H1 (cell line): ENCODE data around the gene BET1L.
"Not testable (repeated sequence)": the region's sequence is repeated elsewhere in the genome, so short reads cannot be mapped to it uniquely, and the experiment has no call there.

ENCODE experiments used
- ATF3 ChIP-seq: IDR thresholded peaks from 2 replicates; pipeline ENCODE4 v1.6.1; 2011; ENCODE audit warnings: low read depth, mild to moderate bottlenecking, low read length; ENCODE audit not compliant: insufficient read depth
- BACH1 ChIP-seq: IDR thresholded peaks from 2 replicates; pipeline ENCODE4 v1.6.1; 2012; ENCODE audit warnings: low read length, improper control_type of control experiment
- CREB1 ChIP-seq: IDR thresholded peaks from 2 replicates; pipeline ENCODE4 v1.6.1; 2012; ENCODE audit warnings: inconsistent platforms
- EP300 ChIP-seq, 2 experiments: IDR thresholded peaks; 1 replicate in 1 of 2; 2 replicates in 1 of 2; pipeline ENCODE4 v1.6.1; 2011 to 2012; ENCODE audit warnings: low read depth in 2 of 2, low read length in 2 of 2, mild to moderate bottlenecking in 2 of 2, borderline replicate concordance in 1 of 2, inconsistent platforms in 1 of 2, moderate library complexity in 1 of 2
- EZH2 ChIP-seq: fragments of 200-600 bp; sonication (generic); IDR thresholded peaks from 2 replicates; pipeline ENCODE4 v1.7.1; 2012; ENCODE audit warnings: low read depth, mild to moderate bottlenecking, moderate library complexity, low read length, inconsistent platforms; ENCODE audit not compliant: severe bottlenecking
- GABPA ChIP-seq: IDR thresholded peaks from 2 replicates; pipeline ENCODE4 v1.6.1; 2011; ENCODE audit warnings: mild to moderate bottlenecking, low read length, moderate library complexity, borderline replicate concordance; ENCODE audit not compliant: insufficient read depth
- JUN ChIP-seq: IDR thresholded peaks from 2 replicates; pipeline ENCODE4 v1.6.1; 2011; ENCODE audit warnings: low read depth, mild to moderate bottlenecking, improper control_type of control experiment, low read length
- KDM5A ChIP-seq: fragments of 200-600 bp; IDR thresholded peaks from 2 replicates; pipeline ENCODE4 v1.7.1; 2012; ENCODE audit warnings: mild to moderate bottlenecking, low read length, inconsistent platforms, mixed read lengths
- POLR2A ChIP-seq, 2 experiments: IDR thresholded peaks; 1 replicate in 1 of 2; 2 replicates in 1 of 2; pipeline ENCODE4 v1.6.1; 2011; ENCODE audit warnings: low read depth in 2 of 2, low read length in 2 of 2, mild to moderate bottlenecking in 2 of 2; ENCODE audit errors: control extremely low read depth in 1 of 2
- RFX5 ChIP-seq: IDR thresholded peaks from 2 replicates; pipeline ENCODE4 v1.6.1; 2011; ENCODE audit warnings: low read depth, low read length, improper control_type of control experiment, borderline replicate concordance
- SRF ChIP-seq: IDR thresholded peaks from 2 replicates; pipeline ENCODE4 v1.6.1; 2011; ENCODE audit warnings: mild to moderate bottlenecking, low read depth, low read length, moderate library complexity
- TAF1 ChIP-seq: IDR thresholded peaks from 2 replicates; pipeline ENCODE4 v1.6.1; 2011; ENCODE audit warnings: mild to moderate bottlenecking, low read depth, low read length
- TF ChIP-seq, protein P1 (sequence below): IDR thresholded peaks from 2 replicates; pipeline ENCODE4 v1.6.1; 2012; ENCODE audit warnings: inconsistent platforms
- TF ChIP-seq, protein P2 (sequence below), 3 experiments: IDR thresholded peaks; 1 replicate in 2 of 3; 2 replicates in 1 of 3; pipeline versions ENCODE4 v1.5.1 to v1.6.1; 2011; ENCODE audit warnings: low read length in 3 of 3, mild to moderate bottlenecking in 3 of 3, inconsistent platforms in 2 of 3, low read depth in 1 of 3, moderate library complexity in 1 of 3; ENCODE audit not compliant: insufficient read depth in 1 of 3; ENCODE audit errors: control extremely low read depth in 1 of 3

GRCh38 chr11:180242-180641 is 27.0 kb downstream of the BET1L start:
- not testable (repeated sequence) for TF ChIP-seq TAF1; ATF3; RFX5; JUN; EP300 (IDR thresholded peaks at IDR 0.05; ENCODE audit: borderline replicate concordance in 1 of 2, low read depth in 2 of 2, low read length in 2 of 2); POLR2A (IDR thresholded peaks at IDR 0.05; ENCODE audit: control extremely low read depth in 1 of 2, low read depth in 2 of 2, low read length in 2 of 2); SRF; KDM5A; BACH1; GABPA; CREB1; EZH2
- TF ChIP-seq, protein P1, sequence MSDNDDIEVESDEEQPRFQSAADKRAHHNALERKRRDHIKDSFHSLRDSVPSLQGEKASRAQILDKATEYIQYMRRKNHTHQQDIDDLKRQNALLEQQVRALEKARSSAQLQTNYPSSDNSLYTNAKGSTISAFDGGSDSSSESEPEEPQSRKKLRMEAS, result not testable (repeated sequence)
- TF ChIP-seq, protein P2, sequence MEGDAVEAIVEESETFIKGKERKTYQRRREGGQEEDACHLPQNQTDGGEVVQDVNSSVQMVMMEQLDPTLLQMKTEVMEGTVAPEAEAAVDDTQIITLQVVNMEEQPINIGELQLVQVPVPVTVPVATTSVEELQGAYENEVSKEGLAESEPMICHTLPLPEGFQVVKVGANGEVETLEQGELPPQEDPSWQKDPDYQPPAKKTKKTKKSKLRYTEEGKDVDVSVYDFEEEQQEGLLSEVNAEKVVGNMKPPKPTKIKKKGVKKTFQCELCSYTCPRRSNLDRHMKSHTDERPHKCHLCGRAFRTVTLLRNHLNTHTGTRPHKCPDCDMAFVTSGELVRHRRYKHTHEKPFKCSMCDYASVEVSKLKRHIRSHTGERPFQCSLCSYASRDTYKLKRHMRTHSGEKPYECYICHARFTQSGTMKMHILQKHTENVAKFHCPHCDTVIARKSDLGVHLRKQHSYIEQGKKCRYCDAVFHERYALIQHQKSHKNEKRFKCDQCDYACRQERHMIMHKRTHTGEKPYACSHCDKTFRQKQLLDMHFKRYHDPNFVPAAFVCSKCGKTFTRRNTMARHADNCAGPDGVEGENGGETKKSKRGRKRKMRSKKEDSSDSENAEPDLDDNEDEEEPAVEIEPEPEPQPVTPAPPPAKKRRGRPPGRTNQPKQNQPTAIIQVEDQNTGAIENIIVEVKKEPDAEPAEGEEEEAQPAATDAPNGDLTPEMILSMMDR (IDR thresholded peaks at IDR 0.05; ENCODE audit: control extremely low read depth in 1 of 3, insufficient read depth in 1 of 3, low read depth in 1 of 3, low read length in 3 of 3), result not testable (repeated sequence)
